IPS-18a (cell line): Measurements from ENCODE around the gene ZDHHC23.

Experiments used
- H3K27ac ChIP-seq: one replicate; pipeline ENCODE4 v1.5.1; 2013; ENCODE audit warnings: low read length
- H3K27me3 ChIP-seq: one replicate; pipeline ENCODE4 v1.6.1; 2013; ENCODE audit warnings: mild to moderate bottlenecking, low read length; ENCODE audit not compliant: control insufficient read depth, insufficient read depth
- H3K36me3 ChIP-seq: one replicate; pipeline ENCODE4 v1.6.1; 2013; ENCODE audit warnings: low read depth, low read length; ENCODE audit not compliant: control insufficient read depth
- H3K4me1 ChIP-seq: one replicate; pipeline ENCODE4 v1.6.1; 2013; ENCODE audit warnings: low read depth, low read length; ENCODE audit not compliant: control insufficient read depth
- H3K4me3 ChIP-seq: one replicate; pipeline ENCODE4 v1.5.1; 2013; ENCODE audit warnings: low read length
- H3K9ac ChIP-seq: one replicate; pipeline ENCODE4 v1.6.1; 2013; ENCODE audit warnings: mild to moderate bottlenecking, low read length, moderate library complexity
- H3K9me3 ChIP-seq: one replicate; pipeline ENCODE4 v1.6.1; 2013; ENCODE audit warnings: low read depth, low read length; ENCODE audit not compliant: control insufficient read depth

ZDHHC23 gene

GRCh38 chr3:114011059-114011797, 63.4 kb downstream of the ZDHHC23 start:
- Histone ChIP-seq H3K27me3 (no peaks in the 10 kb centered on the region), H3K36me3 (no peaks in the 10 kb centered on the region), H3K4me3 (no peak overlapping the region), H3K4me1 (no peaks in the 10 kb centered on the region), H3K9ac (no peak overlapping the region), H3K27ac (no peak overlapping the region), H3K9me3 (no peaks in the 10 kb centered on the region)
